GM18909 (cell line): Measurements from ENCODE around the gene PI4KA.
"Not testable (repeated sequence)": the region's sequence is repeated elsewhere in the genome, so short reads cannot be mapped to it uniquely, and the experiment has no call there.

Source experiments
- ATAC-seq: cut with Tn5 transposase; IDR thresholded peaks from one replicate; pipeline ENCODE4 v1.9.1; 2021; ENCODE audit warnings: mild to moderate bottlenecking; ENCODE audit not compliant: unreplicated experiment, poor library complexity

PI4KA gene

GRCh38 chr22:20738394-20739089, 120.1 kb downstream of the PI4KA start:
- ATAC-seq, result no peak

DNA sequence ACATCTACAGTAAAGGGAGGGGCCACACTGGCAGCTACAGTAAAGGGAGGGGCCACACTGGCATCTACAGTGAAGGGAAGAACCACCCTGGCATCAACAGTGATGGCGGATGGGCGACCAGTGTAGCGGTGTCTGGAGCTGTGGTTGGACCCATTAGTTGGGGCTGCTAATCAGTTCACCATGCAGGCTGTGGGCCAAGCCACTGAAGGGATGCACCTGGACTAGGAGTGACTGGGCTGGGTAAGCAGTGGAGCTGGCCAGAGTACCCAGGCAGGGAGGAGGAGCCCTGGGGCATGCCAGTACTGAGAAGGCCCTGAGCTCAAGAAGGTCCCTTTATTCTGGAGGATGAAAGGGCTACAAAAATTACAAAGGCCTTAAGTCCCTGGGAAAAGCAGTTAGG, 121.7 kb downstream of the PI4KA start:
- ATAC-seq, result not testable (repeated sequence)

DNA sequence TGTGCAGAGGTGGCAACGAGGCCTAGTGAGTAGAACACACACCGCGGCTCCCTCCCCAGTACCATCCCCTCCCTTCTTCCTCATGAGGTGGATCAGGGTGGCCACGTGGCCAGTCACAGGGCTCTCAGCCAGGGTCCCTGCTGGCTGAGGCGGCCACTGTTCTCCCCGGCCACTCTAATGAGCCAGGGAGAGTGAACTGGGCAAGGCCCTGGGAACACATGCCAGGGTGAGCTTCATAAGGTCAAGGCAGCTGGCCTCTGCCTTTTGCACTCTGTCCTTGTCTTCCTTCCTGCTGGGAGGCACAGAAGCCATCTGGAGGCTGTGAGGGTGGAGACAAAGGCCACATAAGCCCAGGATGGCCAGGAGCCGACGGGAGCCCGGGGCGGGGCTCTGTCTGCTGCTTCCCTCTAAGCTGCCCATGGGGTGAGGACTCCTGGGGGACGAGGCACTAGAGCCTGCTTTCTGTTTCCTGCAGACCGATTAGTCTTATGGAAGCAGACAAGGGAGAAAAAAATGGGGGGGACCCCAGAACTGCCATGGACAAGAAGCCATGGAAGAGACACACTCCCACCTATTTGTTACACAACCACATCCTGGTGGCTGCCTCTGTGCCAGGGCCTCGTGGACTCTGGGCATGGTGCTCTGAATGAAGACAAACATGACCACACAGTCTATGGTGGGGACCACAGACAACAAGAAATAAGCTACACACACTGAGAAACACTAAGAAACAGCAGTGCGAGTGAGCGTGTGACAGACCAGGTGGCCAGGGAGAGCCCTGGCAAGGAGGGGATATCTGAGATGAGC, 123.1 kb downstream of the PI4KA start:
- ATAC-seq, result not testable (repeated sequence)

- not testable (repeated sequence) for ATAC-seq
These were observed 126.2 kb downstream of the PI4KA start for GRCh38 chr22:20732431-20732830.

- no peak for ATAC-seq
These were observed 129.4 kb downstream of the PI4KA start for GRCh38 chr22:20729194-20729593.

- no peak for ATAC-seq
These were observed 130.0 kb downstream of the PI4KA start for GRCh38 chr22:20728523-20729190.

DNA sequence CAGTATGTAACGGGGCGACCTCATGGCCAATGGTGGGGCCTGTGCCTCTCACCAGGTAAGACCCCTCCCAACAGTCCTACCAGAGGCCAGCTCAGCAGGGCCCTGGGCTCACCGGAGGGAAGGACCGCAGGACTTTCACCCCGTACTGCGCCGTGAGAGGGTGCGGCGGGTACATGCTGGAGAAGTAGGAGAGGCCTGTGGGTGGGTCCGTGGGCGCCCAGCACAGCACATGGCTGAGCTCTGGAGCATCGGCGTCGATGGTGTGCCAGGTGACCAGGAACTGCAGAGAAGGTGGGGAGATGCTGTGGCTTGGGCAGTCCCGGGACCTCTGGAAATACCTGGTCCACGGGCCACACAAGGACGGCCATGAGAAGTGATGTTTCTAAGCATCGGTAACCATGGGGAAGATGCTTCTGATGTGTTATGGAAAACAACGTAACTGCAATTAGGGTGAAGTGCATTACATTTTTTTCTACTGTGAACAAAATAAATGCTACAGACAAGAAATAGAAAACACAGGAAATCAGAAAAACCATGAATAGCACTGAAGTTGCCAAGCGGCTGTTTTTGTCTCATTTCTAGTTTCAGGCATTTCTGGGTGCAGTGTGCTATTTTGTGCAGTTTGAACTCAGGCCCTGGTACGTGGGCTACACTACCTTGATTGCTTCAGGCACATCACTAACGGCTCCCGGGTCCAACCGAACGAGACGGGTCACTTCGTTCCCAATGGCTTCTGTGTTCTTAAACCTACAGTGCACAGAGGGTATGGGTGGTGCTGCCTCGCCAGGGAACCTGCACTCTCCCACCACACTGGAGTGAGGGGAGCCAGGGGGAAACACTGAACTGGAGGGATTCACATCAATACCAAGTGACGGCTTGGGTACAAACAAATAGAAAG, 131.2 kb downstream of the PI4KA start:
- no peak for ATAC-seq

DNA sequence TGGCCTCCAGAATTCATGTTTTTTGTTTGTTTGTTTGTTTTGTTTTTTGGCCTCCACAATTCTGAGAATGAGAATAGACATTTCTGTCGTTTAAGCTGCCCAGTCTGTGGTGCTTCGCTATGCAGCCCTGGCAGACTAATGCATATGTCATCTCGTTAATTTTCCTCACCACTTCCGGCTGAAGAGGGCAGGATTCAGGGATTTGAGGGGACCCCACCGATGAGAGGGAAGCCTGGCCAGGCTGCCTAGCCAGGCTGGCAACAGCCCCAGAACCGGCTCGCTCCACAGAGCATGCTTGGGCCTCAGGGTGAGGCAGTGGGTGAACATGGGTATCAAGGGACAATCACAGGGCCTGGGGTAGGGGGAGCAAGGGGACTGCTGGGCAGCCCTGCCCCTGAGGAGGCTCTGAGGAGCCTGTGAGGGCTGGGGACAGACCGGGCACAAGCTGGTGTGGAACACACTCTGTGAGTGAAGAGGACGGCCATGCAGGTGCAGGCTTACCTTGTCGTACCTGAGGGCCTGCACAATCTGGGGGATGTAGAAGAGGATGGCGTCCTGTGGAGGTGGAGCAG, 132.5 kb downstream of the PI4KA start:
- no peak for ATAC-seq

DNA sequence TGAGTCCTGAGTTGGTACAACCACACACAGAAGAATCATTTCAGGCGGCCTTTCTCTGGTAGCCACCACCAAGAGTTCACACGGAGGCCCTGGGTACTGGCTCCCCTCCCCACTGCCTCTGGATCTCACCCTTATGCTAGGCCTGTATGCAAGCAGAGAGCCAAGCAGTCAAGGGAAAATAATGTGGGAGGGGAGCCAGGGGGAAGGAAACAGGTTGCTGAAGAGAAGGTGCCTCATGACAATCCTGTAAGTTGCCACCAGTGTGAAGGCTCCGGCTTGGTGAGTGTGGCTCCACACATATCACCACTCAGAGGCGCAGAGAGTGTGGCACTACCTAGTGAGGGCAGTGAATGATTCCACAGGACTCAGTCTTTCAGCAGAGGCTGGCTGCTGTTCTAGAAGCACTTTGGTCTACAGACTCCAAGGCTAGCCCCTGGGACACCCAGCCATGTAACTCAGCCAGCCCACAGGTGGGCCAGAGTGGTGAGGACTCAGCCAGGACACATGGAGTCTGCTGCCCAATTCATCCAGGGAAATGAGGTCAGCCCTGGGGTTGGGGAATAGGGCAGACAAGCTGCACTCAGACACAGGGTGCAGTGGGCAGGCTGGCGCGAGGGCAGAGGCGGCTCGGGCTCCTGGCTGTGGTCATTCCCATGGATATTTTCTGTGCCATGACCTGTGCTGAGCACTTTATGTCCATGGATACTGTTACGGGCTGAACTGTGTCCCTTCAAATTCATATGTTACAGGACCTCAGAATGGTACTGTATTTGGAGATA, 133.7 kb downstream of the PI4KA start:
- no peak for ATAC-seq

GRCh38 chr22:20721409-20722218, 137.0 kb downstream of the PI4KA start:
- ATAC-seq, result no peak

DNA sequence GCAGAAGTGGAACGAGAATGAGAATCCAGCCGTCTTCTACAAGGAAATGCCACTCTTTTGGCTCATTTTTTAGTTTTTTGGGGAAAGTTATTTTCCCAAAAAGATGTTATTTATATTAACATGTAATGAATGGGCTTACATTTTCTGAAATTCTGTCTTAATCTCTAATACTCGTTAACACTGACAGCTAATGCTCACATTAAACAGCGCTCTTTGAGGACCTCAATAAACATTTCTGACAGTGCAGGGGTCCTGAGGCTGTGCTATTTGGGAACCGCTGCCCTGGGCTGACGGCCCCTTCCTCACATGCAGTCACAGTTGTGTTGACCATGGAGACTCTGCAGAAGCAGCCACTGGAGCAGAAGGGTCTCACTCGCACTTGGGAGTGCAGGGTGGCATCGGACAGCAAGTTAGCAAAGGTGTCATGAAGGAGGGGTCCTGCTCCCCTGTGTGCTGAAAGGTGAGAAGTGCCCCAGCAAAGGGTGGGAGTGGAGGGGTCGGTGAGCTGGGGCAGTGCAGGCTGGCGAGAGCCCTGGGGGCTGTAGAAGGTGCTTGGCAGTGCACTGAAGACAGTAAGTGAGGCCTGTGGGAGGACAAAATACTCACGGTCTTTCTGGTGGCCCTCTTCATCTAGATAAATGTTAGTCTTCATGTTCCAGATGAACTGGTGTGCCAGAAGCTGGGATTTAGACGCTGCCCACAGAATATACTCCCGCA, 137.8 kb downstream of the PI4KA start:
- ATAC-seq, result no peak

GRCh38 chr22:20718727-20719126, 139.9 kb downstream of the PI4KA start:
- ATAC-seq, result not testable (repeated sequence)

DNA sequence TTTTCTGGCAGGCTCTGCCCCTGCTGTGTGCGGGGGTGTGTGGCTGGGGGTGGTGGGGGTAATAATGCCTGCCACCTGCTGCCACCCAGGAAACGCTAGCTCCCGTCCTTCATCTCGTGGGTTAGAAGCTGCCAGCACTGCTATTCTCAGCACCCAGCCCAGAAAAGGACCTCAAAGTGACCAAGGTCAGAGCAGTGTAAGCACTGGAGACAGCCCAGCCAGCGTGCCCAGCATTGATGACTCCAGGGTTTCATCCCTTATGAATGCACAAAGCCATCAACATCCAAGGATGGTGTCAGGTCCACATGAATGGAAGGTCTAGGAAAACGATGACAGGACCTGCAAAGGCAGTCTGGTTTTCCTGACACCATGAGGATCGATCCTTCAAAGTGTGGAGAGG, 140.6 kb downstream of the PI4KA start:
- not testable (repeated sequence) for ATAC-seq

GRCh38 chr22:20717213-20717866, 141.3 kb downstream of the PI4KA start:
- not testable (repeated sequence) for ATAC-seq

GRCh38 chr22:20713116-20713515, 145.5 kb downstream of the PI4KA start:
- not testable (repeated sequence) for ATAC-seq

DNA sequence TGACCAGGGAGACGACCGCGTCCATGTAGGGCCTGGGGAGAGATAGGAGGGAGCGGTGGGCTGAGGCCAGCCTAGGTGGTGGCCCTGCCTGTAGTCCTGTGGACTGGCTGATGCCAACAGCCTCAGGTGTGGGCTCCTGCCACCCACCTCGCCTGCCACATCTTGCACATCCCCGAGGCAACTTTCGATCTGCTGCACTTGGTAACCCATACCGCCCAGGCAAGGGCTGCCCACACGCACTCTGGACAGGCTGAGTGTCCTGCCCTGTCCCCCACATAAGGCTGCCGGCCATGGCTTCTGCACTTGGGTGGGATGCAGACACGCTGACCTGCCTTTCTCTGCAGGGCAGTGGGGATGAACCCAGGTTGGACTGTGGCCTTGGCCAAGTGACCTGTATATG, 148.6 kb downstream of the PI4KA start:
- not testable (repeated sequence) for ATAC-seq

DNA sequence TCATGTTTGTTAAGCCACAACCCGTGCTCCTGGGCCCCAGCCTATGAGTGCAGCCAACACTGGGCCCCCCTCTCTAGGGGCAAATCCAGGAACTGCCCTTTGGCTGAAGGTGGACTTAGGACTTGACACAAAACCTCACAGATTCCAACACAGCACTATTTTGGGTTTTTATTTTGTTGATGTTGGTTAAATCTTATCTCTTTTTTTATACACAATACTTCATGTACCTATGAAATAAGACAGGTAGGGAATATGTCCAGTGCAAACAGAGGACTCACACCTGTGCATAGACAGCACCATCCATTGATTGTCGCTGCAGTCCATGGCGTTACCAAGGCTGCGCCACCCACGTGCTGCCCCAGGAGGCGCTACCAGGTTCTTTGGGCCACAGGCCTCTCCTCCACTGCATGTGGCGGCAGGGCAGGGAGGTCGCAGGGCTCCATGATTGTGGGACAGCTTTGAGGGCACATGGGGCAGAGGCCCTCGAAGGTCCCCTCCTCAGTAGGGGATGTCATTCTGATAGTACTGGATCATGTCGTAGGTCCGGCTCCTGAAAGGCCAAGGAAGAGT, 151.0 kb downstream of the PI4KA start:
- ATAC-seq, result not testable (repeated sequence)
